ENCODE measurements around the gene SMTN.

- TF ChIP-seq CTCF (IDR thresholded peaks at IDR 0.05), result no peak
- TF ChIP-seq POLR2A (IDR thresholded peaks at IDR 0.05), result no peak
These were observed 25.0 kb downstream of the SMTN start for GRCh38 chr22:31106001-31106571.
